C4-2B (cell line): ENCODE results near the gene ISG20L2.
"Not testable (repeated sequence)": the region's sequence is repeated elsewhere in the genome, so short reads cannot be mapped to it uniquely, and the experiment has no call there.

Source experiments
- ZFX ChIP-seq: fragments of 450-650 bp; IDR thresholded peaks from 2 replicates; pipeline ENCODE4 v1.6.1; 2017
- TF ChIP-seq, protein P1 (sequence below): fragments of 450-650 bp; conservative IDR thresholded peaks from 2 replicates; pipeline ENCODE4 v1.5.1; 2017; ENCODE audit warnings: mild to moderate bottlenecking

DNA sequence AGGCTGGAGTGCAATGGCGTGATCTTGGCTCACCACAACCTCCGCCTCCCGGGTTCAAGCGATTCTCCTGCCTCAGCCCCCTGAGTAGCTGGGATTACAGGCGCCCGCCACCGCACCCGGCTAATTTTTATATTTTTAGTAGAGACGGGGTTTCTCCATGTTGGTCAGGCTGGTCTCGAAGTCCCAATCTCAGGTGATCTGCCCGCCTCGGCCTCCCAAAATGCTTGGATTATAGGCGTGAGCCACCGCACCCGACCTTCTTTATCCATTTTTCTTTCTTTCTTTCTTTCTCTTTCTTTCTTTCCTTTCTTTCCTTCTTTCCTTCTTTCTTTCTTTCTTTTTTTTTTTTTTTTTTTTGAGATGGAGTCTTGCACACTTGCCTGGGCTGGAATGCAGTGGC is 36.6 kb upstream of the ISG20L2 start:
- TF ChIP-seq, protein P1, sequence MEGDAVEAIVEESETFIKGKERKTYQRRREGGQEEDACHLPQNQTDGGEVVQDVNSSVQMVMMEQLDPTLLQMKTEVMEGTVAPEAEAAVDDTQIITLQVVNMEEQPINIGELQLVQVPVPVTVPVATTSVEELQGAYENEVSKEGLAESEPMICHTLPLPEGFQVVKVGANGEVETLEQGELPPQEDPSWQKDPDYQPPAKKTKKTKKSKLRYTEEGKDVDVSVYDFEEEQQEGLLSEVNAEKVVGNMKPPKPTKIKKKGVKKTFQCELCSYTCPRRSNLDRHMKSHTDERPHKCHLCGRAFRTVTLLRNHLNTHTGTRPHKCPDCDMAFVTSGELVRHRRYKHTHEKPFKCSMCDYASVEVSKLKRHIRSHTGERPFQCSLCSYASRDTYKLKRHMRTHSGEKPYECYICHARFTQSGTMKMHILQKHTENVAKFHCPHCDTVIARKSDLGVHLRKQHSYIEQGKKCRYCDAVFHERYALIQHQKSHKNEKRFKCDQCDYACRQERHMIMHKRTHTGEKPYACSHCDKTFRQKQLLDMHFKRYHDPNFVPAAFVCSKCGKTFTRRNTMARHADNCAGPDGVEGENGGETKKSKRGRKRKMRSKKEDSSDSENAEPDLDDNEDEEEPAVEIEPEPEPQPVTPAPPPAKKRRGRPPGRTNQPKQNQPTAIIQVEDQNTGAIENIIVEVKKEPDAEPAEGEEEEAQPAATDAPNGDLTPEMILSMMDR: not testable (repeated sequence)
- not testable (repeated sequence) for TF ChIP-seq ZFX
